Measurements from ENCODE around the gene SLC35E2B.
"Not testable (repeated sequence)": the region's sequence is repeated elsewhere in the genome, so short reads cannot be mapped to it uniquely, and the experiment has no call there.

The SLC35E2B gene

DNA sequence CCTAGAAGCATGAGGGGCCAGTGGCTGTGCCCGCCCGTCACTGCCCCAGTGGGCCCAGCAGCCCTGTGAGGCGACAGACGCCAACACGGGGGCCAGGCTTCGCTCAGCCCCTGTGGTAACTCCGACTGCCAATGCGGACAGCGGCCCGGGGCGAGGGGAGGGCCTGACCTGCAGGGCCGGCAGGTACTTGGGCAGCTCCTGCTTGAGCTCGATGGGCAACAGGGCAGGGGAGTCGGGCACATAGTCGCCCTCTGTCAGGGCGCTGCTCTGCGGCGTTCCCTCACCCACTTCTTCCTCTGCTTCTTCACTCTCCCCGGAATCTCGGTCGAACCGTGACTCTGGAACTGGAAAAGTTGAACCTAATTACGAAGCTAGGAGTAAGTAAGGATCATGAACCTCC is 14.6 kb upstream of the SLC35E2B start:
- H3K9me3 ChIP-seq (ENCODE audit: control insufficient read depth, low read length); H2BK120ac ChIP-seq (ENCODE audit: low read depth, low read length); H2BK5ac ChIP-seq (ENCODE audit: low read depth, low read length, poor library complexity, severe bottlenecking); H2AK5ac ChIP-seq (ENCODE audit: low read length, severe bottlenecking); H3K18ac ChIP-seq (ENCODE audit: low read depth in 1 of 2, low read length in 2 of 2); H4K8ac ChIP-seq (ENCODE audit: low read length); DNase-seq; H3K79me1 ChIP-seq (replicated peaks; ENCODE audit: low read length, poor library complexity, severe bottlenecking); H3K4me1 ChIP-seq (ENCODE audit: control insufficient read depth, insufficient read depth, low read depth, low read length); H3K4me2 ChIP-seq (ENCODE audit: low read length, poor library complexity, severe bottlenecking); H3K4me3 ChIP-seq (ENCODE audit: insufficient read depth in 1 of 2, low read depth in 1 of 2, low read length in 2 of 2); H3K23ac ChIP-seq (ENCODE audit: low read length in 2 of 2); H3K4ac ChIP-seq (ENCODE audit: low read depth in 1 of 2, low read length in 2 of 2); H3K9ac ChIP-seq (ENCODE audit: low read length); H4K91ac ChIP-seq (ENCODE audit: low read length); H2BK15ac ChIP-seq (ENCODE audit: low read depth, poor library complexity, severe bottlenecking); H3K27ac ChIP-seq (ENCODE audit: low read length, poor library complexity, severe bottlenecking); H2AFZ ChIP-seq (ENCODE audit: low read depth, low read length); H3K27me3 ChIP-seq (ENCODE audit: control insufficient read depth in 1 of 2, insufficient read depth in 1 of 2, low read length in 2 of 2); H2BK12ac ChIP-seq (ENCODE audit: low read length in 2 of 2); H3K14ac ChIP-seq (ENCODE audit: low read length in 2 of 2): not testable (repeated sequence)
- peaks cover 4 to 20% of the 10 kb centered on the region in 2 experiments for H3K36me3 ChIP-seq (ENCODE audit: control insufficient read depth in 1 of 2, insufficient read depth in 2 of 2, low read depth in 1 of 2, low read length in 2 of 2)
- no CpG with 5 or more reads among the region's 23 CpGs for WGBS

DNA sequence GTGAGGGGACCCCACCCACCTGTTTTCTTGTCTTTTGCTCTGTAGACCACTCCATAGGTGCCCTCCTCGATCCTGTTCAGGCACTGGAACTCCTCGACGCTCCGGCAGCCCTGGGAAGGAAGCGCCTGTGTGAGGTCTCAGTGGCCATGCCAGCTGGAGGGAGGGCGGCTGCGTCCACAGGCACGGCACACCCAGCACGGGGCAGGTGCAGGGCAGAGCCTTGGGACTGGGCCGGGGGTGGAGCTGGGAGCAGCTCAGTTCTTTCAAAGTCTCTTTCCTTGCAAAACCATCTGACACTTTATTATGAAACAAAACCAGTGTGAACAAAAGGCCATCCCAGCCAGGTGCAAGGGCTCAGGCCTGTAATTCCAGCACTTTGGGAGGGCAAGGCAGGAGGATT is 13.0 kb upstream of the SLC35E2B start:
- H3K27me3 ChIP-seq (ENCODE audit: control insufficient read depth in 1 of 2, insufficient read depth in 1 of 2, low read length in 2 of 2); H4K91ac ChIP-seq (ENCODE audit: low read length); DNase-seq; H3K79me1 ChIP-seq (replicated peaks; ENCODE audit: low read length, poor library complexity, severe bottlenecking); H3K14ac ChIP-seq (ENCODE audit: low read length in 2 of 2); H3K23ac ChIP-seq (ENCODE audit: low read length in 2 of 2); H3K4me3 ChIP-seq (ENCODE audit: insufficient read depth in 1 of 2, low read depth in 1 of 2, low read length in 2 of 2); H2BK12ac ChIP-seq (ENCODE audit: low read length in 2 of 2); H3K18ac ChIP-seq (ENCODE audit: low read depth in 1 of 2, low read length in 2 of 2); H2BK5ac ChIP-seq (ENCODE audit: low read depth, low read length, poor library complexity, severe bottlenecking); H3K4me1 ChIP-seq (ENCODE audit: control insufficient read depth, insufficient read depth, low read depth, low read length); H3K4ac ChIP-seq (ENCODE audit: low read depth in 1 of 2, low read length in 2 of 2); H2AFZ ChIP-seq (ENCODE audit: low read depth, low read length); H3K9me3 ChIP-seq (ENCODE audit: control insufficient read depth, low read length); H3K9ac ChIP-seq (ENCODE audit: low read length); H2AK5ac ChIP-seq (ENCODE audit: low read length, severe bottlenecking); H4K8ac ChIP-seq (ENCODE audit: low read length); H3K27ac ChIP-seq (ENCODE audit: low read length, poor library complexity, severe bottlenecking); H2BK120ac ChIP-seq (ENCODE audit: low read depth, low read length); H2BK15ac ChIP-seq (ENCODE audit: low read depth, poor library complexity, severe bottlenecking); H3K4me2 ChIP-seq (ENCODE audit: low read length, poor library complexity, severe bottlenecking): not testable (repeated sequence)
- H3K36me3 ChIP-seq (ENCODE audit: control insufficient read depth in 1 of 2, insufficient read depth in 2 of 2, low read depth in 1 of 2, low read length in 2 of 2) = peaks cover 4 to 20% of the 10 kb centered on the region in 2 experiments
- WGBS = no CpG with 5 or more reads among the region's 10 CpGs

GRCh38 chr1:1704284-1704957 is 11.8 kb upstream of the SLC35E2B start:
- not testable (repeated sequence) for H2AK5ac ChIP-seq (ENCODE audit: low read length, severe bottlenecking); DNase-seq; H4K91ac ChIP-seq (ENCODE audit: low read length); H2BK120ac ChIP-seq (ENCODE audit: low read depth, low read length); H3K4me1 ChIP-seq (ENCODE audit: control insufficient read depth, insufficient read depth, low read depth, low read length); H3K27ac ChIP-seq (ENCODE audit: low read length, poor library complexity, severe bottlenecking); H3K9me3 ChIP-seq (ENCODE audit: control insufficient read depth, low read length); H2BK5ac ChIP-seq (ENCODE audit: low read depth, low read length, poor library complexity, severe bottlenecking); H3K23ac ChIP-seq (ENCODE audit: low read length in 2 of 2); H3K27me3 ChIP-seq (ENCODE audit: control insufficient read depth in 1 of 2, insufficient read depth in 1 of 2, low read length in 2 of 2); H2BK12ac ChIP-seq (ENCODE audit: low read length in 2 of 2); H2BK15ac ChIP-seq (ENCODE audit: low read depth, poor library complexity, severe bottlenecking); H4K8ac ChIP-seq (ENCODE audit: low read length); H3K4ac ChIP-seq (ENCODE audit: low read depth in 1 of 2, low read length in 2 of 2); H3K14ac ChIP-seq (ENCODE audit: low read length in 2 of 2); H2AFZ ChIP-seq (ENCODE audit: low read depth, low read length); H3K18ac ChIP-seq (ENCODE audit: low read depth in 1 of 2, low read length in 2 of 2); H3K4me2 ChIP-seq (ENCODE audit: low read length, poor library complexity, severe bottlenecking); H3K9ac ChIP-seq (ENCODE audit: low read length); H3K79me1 ChIP-seq (replicated peaks; ENCODE audit: low read length, poor library complexity, severe bottlenecking); H3K4me3 ChIP-seq (ENCODE audit: insufficient read depth in 1 of 2, low read depth in 1 of 2, low read length in 2 of 2)
- WGBS = 95% methylated on average over 22 of the region's 27 CpGs
- peaks cover 4 to 20% of the 10 kb centered on the region in 2 experiments for H3K36me3 ChIP-seq (ENCODE audit: control insufficient read depth in 1 of 2, insufficient read depth in 2 of 2, low read depth in 1 of 2, low read length in 2 of 2)

- Histone ChIP-seq H2AFZ (ENCODE audit: low read depth, low read length) (no peak overlapping the region), H3K27ac (ENCODE audit: low read length, poor library complexity, severe bottlenecking) (no peak overlapping the region), H2BK5ac (ENCODE audit: low read depth, low read length, poor library complexity, severe bottlenecking) (no peak overlapping the region), H3K9me3 (ENCODE audit: control insufficient read depth, low read length) (no peaks in the 10 kb centered on the region), H3K4ac (ENCODE audit: low read depth in 1 of 2, low read length in 2 of 2) (no peak overlapping the region), H3K36me3 (ENCODE audit: control insufficient read depth in 1 of 2, insufficient read depth in 2 of 2, low read depth in 1 of 2, low read length in 2 of 2) (peaks cover 4 to 20% of the 10 kb centered on the region in 2 experiments), H4K8ac (ENCODE audit: low read length) (no peak overlapping the region), H3K4me1 (ENCODE audit: control insufficient read depth, insufficient read depth, low read depth, low read length) (no peaks in the 10 kb centered on the region), H3K23ac (ENCODE audit: low read length in 2 of 2) (no peak overlapping the region), H3K14ac (ENCODE audit: low read length in 2 of 2) (no peak overlapping the region), H2BK120ac (ENCODE audit: low read depth, low read length) (no peak overlapping the region), H4K91ac (ENCODE audit: low read length) (no peak overlapping the region), H3K4me2 (ENCODE audit: low read length, poor library complexity, severe bottlenecking) (no peak overlapping the region), H2BK15ac (ENCODE audit: low read depth, poor library complexity, severe bottlenecking) (no peak overlapping the region), H3K79me1 (replicated peaks; ENCODE audit: low read length, poor library complexity, severe bottlenecking) (peaks cover 2% of the 10 kb centered on the region), H2BK12ac (ENCODE audit: low read length in 2 of 2) (no peak overlapping the region), H3K4me3 (ENCODE audit: insufficient read depth in 1 of 2, low read depth in 1 of 2, low read length in 2 of 2) (no peak overlapping the region), H3K9ac (ENCODE audit: low read length) (no peak overlapping the region), H3K27me3 (ENCODE audit: control insufficient read depth in 1 of 2, insufficient read depth in 1 of 2, low read length in 2 of 2) (no peaks in the 10 kb centered on the region), H2AK5ac (ENCODE audit: low read length, severe bottlenecking) (no peak overlapping the region), H3K18ac (ENCODE audit: low read depth in 1 of 2, low read length in 2 of 2) (no peak overlapping the region)
- WGBS = 96% methylated on average over 22 of the region's 22 CpGs
- no peak for DNase-seq
Observed at GRCh38 chr1:1703796-1704195, 11.2 kb upstream of the SLC35E2B start.

All from mesenchymal stem cell (in vitro differentiated cells and primary cell).